ENCODE results near the gene MTHFR.

GRCh38 chr1:11790880-11791715 is 14.7 kb downstream of the MTHFR start:
- TF ChIP-seq CTCF (IDR thresholded peaks at IDR 0.05) (peak in 1 of 6 experiments; percentile 10), POLR2A (IDR thresholded peaks at IDR 0.05) (peak in 2 of 4 donors; percentile 63 to 64), EP300 (IDR thresholded peaks at IDR 0.05) (peak; percentile 99 to 100 (median 100))

Measured in upper lobe of left lung (tissue), 4 donors.